8988T (cell line): ENCODE results near the gene FGF21.
"Not testable (repeated sequence)": the region's sequence is repeated elsewhere in the genome, so short reads cannot be mapped to it uniquely, and the experiment has no call there.

Experiments
- DNase-seq: peaks from one replicate; pipeline ENCODE4 v3.0.0; 2011

The FGF21 gene, protein sequence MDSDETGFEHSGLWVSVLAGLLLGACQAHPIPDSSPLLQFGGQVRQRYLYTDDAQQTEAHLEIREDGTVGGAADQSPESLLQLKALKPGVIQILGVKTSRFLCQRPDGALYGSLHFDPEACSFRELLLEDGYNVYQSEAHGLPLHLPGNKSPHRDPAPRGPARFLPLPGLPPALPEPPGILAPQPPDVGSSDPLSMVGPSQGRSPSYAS

GRCh38 chr19:48755084-48755641, at the start of gene FGF21:
FGF21 (plus strand) TSS chr19:48755524; CDS start chr19:48756237, 713 bp downstream.
- no peak for DNase-seq

- no peak for DNase-seq
These were observed 46.9 kb upstream of the FGF21 start for GRCh38 chr19:48708471-48708870.

DNA sequence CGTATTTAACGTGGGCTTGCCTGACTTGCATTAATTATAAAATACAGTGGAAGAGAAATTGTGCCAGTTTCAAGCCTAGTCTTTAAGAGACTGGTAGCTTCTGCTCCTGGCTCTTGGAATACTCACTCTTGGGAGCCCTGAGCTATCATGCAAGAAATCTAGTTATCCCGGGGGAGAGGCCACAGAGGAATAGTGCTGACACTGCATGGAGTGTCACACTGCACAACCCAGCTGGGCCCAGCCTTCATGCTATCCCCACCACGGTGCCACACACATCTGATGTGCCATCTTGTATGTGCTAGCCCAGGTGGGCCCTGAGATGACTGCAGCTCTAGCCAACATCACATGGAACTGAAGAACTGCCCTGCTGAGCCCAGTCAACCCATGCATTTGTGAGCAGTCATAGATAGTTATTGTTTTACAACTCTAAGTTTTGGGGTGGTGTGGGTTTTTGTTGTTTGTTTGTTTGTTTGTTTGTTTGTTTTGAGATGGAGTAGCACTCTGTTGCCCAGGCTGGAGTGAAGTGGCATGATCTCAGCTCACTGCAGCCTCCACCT, 44.1 kb upstream of the FGF21 start:
- no peak for DNase-seq

GRCh38 chr19:48713041-48713863, 42.1 kb upstream of the FGF21 start:
- DNase-seq, result peak; percentile 68

- peak; percentile 97 for DNase-seq
These were observed 41.2 kb upstream of the FGF21 start for GRCh38 chr19:48713864-48714755.

GRCh38 chr19:48714759-48715675, 40.3 kb upstream of the FGF21 start:
- no peak for DNase-seq

DNA sequence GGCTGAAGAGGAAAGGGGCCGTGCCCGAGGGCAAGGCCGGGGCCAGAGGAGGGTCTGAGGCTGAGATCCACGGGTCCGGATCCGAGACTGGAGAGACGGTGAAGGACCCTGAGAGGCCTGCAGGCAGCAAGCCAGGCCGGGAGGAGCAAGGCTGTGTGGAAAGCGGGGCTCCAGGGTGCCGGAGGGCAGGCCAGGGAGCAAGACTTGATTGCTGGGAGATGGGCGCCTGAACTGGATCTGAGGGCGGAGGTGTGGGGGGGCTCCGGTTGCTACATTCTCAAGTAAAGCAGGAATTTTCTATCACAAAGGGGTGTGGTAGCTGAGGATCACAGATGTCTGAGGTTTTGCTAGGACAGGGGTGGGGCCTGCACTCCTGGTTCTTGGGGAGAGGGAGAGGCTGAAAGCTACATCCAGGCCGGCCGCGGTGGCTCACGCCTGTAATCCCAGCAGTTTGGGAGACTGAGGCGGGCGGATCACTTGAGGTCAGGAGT, 39.6 kb upstream of the FGF21 start:
- no peak for DNase-seq

GRCh38 chr19:48716562-48717291, 38.6 kb upstream of the FGF21 start:
- no peak for DNase-seq

GRCh38 chr19:48718106-48718505, 37.2 kb upstream of the FGF21 start:
- not testable (repeated sequence) for DNase-seq

DNA sequence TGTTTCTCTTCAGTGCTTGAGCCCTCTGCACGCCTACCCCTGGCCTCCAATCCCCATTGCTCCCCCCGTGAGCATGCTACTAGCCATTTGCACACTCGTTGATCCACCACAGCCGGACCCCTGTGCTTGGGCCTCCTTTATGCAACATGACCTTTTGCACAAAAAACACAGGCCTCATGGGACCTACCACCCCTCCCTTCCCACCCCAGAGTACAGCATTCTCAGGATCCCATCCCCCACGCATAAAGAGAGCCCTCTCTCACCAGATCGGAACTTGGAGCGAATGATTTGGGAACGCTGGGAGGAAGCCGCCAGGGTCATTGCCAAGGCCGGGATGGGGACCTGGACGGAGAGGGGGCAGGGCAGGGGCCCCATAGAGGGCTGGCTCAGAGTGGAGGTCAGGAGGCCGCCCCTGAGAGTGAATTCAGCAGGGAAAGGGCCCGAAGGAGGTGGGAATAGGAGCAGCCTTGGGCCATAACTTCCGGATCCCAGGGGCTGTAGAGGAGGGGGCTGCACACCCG, 36.6 kb upstream of the FGF21 start:
- no peak for DNase-seq

DNA sequence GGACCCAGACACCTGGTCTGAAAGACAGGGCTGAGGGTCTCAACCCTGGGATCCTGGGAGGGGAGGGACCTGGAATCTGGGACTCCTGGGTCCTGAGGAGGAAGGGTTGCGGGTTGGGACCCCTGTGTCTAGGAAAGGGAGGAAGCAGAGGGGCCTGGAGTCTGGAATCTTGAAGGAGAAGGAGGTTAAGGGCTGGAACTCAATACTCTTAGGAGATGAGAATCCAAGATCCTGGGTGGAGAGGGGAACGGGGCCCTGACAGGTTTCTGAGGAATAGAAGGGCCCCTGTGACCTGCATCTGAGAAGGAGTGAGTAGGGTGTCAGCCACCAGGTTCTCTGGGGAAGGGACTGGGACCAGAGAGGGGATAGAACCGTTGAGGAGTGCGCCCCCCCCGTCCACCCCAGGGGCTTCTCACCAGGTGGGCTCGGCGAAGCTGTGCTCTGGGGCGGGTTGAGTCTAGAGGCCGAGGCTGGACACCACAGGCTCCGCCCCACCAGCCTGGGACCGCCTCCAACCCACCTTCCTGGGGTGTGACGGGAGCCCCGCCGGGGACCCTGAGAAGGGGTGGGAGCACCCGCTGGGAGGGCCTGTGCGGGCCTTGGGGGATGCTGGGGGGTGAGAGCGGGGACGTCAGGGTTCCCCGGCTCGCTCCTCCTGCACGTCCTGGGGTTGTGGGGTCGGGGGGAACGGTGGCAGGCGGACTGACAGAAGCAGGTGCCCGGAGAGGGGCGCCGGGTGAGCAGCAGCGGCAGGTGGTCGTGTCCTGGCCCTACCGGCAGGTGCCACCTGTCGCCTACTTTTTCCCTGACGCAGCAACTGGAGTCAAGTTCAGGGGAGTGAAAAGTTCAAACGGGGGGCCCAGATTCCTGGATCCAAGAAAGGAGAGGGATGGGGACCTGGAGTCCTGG, 35.8 kb upstream of the FGF21 start, which contains the start of gene MAMSTR:
Gene MAMSTR, minus strand, starts transcription at position 463 of the 909 bp plus-strand sequence. CDS start 694 bp downstream, outside the sequence.
- DNase-seq, result no peak

- no peak for DNase-seq
These were observed 35.1 kb upstream of the FGF21 start for GRCh38 chr19:48720251-48720612.

DNA sequence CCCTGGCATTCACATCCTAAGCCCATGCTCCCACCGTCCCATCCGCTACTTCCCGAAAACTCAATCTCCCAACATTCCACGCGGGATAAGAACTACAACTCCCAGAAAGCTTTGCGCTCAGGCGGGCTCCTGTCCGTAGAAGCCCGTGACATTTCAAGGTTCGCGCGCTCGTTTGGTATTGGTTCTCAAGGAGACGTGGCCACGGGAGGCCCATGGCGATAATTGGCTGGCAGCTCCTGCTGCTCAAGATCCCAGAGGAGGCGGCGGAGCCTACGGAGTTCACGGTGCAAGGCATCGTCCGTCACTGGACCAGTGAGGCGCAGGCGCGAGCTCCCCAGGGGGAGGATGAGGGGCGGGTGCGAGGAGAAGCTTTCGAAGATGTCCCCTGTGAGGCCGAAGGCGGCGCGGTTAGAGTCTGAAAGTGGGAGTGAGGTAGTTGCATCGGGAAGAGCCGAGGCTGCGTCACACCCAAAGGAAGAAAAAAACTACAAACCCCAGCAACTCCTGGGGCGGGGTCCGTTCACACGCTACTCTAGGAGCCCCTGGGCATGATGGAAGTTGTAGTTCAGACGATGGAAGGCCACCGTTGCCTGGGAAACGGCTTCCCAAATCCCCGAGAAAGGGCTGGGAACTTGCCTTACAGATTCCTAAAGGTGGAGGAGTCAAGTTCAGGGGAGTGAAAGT, 34.6 kb upstream of the FGF21 start:
- peak; percentile 91 for DNase-seq

GRCh38 chr19:48722196-48722708, 33.1 kb upstream of the FGF21 start:
- no peak for DNase-seq

DNA sequence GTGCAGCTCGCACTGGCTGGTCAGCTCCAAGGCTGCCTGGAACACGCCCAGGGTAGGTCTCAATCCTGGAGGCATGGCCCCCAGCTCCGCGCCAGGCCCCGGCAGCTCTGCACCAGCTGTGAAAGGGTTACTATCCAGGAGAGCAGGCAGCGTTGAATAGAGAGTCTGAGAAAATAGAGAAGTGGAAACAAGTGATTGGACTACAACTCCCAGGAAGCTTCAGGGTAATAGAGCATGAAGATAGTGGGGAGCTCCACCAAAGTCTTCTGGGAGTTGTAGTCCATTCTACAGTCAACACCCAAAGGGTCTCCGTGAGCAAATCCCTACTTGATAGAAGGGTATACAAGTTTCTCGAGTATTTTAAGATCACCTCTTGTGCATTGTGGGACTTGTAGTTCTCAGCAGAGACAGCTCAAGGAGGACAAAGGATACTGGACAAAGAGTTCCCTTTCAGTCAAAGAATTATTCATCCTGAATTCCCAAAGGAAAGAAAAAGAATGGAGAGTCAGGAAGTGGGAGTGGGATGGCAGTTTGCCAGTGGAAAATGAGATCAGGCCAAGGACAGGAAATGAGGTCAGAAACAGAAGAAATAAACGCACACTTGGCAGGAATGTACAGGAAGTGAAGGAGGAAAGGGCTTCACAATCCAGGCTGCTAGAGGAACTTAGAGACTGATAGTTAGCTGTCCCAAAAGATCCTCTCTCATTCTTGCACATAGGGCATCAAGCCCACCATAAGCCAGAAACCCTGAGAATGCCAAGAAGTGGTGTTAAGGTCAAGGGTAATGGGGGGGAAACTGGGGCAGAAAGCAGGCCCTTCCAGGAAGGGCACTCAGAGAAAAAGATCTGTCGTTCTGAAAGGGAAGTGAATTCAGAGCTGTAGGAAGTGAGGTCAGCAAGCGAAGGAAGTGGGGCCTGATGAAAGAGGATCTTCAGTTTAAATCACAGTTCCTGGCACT, 30.2 kb upstream of the FGF21 start:
- DNase-seq, result no peak

- DNase-seq, result no peak
These were observed 28.8 kb upstream of the FGF21 start for GRCh38 chr19:48726556-48726955.
